NCI-H446 (cell line): ENCODE data around the gene SLC35G4.
"Not testable (repeated sequence)": the region's sequence is repeated elsewhere in the genome, so short reads cannot be mapped to it uniquely, and the experiment has no call there.

Experiments used
- DNase-seq, 2 experiments: peaks; one replicate each; lab custom pipeline; 2025; lab: John Stamatoyannopoulos, UW

The SLC35G4 gene

DNA sequence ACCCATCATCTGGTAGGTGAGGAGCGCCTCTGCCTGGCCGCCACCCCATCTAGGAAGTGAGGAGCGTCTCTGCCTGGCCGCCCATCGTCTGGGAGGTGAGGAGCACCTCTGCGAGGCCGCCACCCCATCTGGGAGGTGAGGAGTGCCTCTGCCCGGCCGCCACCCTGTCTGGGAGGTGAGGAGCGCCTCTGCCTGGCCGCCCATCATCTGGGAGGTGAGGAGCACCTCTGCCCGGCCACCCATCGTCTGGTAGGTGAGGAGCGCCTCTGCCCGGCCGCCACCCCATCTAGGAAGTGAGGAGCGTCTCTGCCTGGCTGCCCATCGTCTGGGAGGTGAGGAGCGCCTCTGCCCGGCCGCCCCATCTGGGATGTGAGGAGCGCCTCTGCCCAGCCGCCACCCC is 4.2 kb downstream of the SLC35G4 start:
- not testable (repeated sequence) for DNase-seq

DNA sequence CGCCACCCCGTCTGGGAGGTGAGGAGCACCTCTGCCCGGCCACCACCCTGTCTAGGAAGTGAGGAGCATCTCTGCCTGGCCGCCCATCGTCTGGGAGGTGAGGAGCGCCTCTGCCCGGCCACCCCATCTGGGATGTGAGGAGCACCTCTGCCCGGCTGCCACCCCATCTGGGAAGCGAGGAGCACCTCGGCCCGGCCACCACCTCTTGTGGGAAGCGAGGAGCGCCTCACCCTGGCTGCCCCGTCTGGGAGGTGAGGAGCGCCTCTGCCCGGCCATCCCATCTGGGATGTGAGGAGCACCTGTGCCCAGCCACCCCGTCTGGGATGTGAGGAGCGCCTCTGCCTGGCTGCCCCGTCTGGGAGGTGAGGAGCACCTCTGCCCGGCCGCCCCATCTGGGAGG is 4.6 kb downstream of the SLC35G4 start:
- DNase-seq, result not testable (repeated sequence)

DNA sequence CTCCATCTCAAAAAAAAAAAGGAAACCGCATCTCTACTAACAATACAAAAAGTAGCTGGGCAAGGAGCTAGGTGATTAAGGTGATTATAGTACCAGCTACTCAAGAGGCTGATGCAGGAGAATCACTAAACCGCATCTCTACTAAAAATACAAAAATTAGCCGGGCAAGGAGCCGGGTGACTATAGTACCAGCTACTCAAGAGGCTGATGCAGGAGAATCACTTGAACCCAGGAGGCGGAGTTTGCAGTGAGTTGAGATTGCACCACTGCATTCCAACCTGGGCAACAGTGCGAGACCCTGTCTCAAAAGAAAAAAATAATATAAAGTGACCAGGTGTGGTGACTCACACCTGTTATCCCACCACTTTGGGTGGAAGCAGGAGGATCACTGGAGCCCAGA is 5.6 kb downstream of the SLC35G4 start:
- not testable (repeated sequence) for DNase-seq

DNA sequence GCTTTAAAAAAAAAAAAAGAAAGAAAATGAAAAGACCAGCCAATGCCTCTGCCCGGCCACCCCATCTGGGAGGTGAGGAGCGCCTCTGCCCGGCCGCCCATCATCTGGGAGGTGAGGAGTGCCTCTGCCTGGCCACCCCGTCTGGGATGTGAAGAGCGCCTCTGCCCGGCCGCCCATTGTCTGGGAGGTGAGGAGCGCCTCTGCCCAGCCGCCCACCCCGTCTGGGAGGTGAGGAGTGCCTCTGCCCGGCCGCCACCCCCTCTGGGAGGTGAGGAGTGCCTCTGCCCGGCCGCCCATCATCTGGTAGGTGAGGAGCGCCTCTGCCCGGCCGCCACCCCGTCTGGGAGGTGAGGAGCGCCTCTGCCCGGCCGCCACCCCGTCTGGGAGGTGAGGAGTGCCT is 37.9 kb downstream of the SLC35G4 start:
- DNase-seq, result not testable (repeated sequence)

DNA sequence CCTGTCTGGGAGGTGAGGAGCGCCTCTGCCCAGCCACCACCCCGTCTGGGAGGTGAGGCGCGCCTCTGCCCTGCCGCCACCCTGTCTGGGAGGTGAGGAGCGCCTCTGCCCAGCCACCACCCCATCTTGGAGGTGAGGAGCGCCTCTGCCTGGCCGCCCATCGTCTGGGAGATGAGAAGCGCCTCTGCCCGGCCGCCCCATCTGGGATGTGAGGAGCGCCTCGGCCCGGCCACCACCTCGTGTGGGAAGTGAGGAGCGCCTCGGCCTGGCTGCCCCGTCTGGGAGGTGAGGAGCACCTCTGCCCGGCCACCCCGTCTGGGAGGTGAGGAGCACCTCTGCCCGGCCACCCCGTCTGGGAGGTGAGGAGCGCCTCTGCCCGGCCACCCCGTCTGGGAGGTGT is 38.4 kb downstream of the SLC35G4 start:
- not testable (repeated sequence) for DNase-seq

DNA sequence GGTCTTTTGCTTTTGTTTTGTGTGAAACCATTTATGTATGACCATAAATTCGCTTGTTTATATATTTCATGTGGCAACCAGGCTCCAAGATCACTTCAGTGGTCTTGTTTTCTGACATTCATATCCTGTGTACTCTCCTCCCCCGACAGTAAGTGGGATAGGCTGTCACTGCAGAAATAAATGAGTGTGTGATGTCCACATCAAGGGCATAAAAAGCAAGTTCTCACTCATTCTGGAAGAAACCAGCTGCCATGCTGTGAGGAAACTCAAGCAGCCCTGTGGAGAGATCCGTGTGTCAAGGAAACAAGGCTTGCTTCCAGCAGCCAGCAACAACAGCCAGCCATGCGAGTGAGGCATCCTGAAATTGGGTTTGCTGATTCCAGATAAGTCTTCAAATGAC is 40.4 kb downstream of the SLC35G4 start:
- DNase-seq, result no peak

DNA sequence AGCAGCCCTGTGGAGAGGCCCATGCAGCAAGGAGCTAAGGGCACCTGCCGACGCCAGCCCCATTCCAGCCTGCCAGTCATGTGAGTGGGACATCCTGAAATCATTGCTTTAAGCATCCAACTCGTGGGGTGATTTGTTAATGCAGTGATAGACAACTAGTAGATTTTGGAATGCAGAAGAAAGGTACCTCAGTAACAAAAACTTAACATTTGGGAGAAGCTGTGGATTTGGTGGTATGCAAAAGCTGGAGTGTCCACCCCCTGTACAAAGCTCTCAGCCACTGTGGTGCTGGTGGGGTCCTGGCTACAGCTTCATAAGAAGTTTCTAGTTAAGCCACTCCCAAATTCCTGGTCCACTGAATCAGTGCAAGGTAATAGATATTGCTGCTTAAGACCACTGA is 42.5 kb downstream of the SLC35G4 start:
- DNase-seq, result no peak

DNA sequence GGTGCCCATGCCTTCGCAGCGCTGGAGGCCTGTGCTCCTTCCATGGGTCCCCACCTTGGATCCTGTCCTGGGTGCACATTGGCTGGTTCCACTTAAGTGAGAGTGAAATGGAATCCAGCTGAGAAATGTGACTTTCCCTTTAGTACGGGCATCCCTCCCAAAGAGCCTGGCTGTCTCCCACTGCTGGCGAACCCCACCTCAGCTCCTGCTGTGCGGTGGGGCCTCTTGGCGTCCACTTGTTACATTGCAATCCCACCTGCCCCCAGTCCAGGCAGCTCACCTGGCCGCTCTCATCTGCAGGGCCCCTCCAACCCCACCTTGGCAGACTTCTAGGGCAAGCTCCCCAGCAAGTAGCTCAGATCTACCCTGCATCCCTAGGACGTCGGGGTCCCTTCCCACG is 44.1 kb downstream of the SLC35G4 start:
- no peak for DNase-seq

DNA sequence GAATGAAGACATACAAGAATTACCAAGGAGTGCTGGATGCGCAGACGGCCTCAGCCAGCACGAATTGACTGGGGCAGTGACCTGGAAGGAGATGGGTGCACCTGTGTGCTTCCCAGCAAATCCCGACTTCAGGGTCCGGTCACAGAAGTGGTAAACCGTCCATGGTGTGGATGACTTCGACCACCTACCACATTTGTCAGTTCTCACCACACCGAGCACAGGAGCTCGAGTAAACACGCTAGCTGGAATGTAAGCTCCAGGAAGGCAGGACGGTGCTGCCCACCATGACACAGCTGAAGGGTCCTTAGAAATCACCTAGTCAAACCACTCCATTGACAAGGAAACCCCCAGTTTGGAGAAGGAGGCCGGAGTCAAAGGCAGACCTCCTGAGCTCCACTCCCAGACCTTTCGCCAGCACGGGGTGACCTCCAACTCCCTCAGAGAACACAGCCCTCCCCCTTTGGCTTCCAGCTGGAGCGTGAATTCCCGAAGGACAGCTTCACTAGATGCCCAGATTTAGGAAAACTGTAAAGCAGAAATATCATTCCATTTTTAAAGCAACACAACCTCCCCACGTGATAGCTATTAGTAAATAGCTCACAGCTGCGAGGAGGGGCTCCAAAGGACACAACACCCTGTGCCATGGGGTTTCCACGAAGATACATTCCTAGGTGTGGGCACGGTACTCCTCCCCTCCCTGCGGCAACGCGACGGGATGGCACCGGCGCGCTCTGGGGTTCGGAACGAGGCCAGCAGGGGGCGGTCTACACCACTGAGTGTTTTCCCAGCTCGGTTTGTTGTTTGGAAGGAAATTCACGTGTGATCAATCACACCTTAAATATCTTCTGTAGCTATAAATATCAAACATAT is 45.6 kb downstream of the SLC35G4 start:
- DNase-seq, result peak in 1 of 2 experiments; percentile 40

DNA sequence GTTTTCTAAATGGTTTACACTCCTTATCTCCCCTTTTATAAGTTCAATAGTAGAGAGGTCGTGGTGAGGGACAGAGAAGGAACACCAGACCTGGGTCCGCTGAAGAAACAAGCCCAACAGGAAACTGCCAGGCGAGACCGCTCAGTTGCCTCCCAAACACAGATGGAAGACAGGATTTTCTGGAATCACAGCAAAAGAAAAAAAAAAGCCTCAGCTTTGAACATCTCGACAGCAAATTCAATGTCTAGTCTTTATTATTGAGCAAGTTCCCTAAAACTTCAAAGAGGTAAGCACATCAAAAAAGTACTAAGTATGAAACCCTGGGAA is 46.2 kb downstream of the SLC35G4 start:
- DNase-seq, result no peak

DNA sequence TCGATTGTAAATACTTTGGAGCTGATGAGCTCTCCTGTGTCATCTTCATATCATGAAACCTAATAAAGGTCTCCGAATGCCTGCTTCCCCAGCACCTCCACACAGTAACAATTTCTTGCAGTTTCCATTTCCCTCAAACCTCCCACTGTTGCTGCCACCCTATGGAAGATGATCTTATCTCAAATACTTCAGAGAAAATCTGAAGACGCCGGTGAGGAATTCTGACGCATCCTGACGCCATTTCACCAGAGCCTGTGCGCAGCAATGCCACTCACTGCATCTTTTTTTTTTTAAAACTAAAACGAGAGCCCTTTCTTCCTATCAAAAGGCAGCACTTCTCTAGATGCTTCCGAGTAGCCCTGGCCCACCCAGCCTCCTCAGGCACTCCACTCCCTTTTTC is 47.8 kb downstream of the SLC35G4 start:
- no peak for DNase-seq

DNA sequence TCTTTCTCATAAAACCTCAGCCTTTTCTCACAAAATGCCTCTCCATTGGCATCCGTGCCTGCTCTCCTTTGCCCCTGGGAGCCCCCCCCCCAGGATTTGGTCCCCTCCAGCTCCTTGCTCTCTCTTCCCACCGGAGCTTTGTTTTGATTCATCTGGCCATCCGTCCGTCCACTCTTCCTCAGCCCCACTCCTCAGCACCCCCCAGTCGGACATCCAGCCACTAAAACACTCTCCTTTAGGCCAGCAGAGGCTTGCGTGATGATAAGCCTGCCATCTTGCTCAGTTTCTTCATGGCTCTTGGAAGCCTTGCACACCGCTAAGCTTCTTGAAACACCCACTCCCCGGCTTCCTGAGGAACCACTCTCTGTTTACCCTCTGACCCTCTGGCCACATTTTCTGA is 48.2 kb downstream of the SLC35G4 start:
- DNase-seq, result no peak

DNA sequence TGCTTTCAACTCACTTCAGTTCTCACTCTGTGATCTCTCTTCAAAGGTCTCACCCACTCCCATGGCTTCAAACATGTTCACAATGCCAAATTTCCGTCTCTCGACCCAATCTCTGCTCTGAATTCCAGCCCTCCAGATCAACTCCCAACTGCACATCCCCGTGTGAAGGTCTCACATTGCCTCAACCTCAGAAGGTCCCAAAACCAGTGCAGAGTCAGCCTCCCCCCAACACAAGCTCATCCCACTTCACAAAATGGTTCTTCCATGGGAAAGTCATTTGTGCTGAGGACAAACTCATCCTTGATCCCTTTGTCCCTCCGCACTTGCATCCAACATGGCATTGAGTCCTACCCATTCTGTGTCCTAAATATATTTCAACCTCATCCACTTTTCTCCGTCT is 48.6 kb downstream of the SLC35G4 start:
- DNase-seq, result no peak

DNA sequence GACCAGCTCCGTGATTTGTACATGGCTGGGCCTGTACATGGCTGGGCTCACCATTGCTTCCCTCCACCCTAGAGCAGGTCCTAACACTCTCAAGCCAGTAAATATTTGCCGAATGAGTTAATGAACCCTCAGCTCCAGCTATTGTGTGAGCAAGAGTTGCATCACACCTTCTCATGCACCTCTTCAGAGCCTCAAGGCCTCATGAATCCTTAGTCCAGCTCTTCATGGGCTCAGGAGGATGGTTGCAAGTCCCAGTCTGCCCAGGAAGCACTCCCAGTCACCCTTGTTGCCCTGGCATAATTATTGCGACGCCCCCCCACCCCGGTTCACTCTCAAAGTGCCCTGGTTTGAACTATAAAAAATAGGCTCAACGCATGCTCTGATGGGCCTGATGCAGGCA is 49.6 kb downstream of the SLC35G4 start:
- DNase-seq, result no peak
